Fibroblast of villous mesenchyme (primary cell): ENCODE results near the gene RDH14. TPM values are rescaled to one million over a fixed set of nuclear protein-coding genes. Genes with fewer than 3 reads are reported as not detected.

Experiments
- DNase-seq: peaks from one replicate; pipeline ENCODE4 v3.0.0-alpha.2; 2010; ENCODE audit warnings: low read depth
- H3K4me3 ChIP-seq: 2 replicates; pipeline ENCODE4 v1.5.1; 2011; ENCODE audit warnings: low read depth, mild to moderate bottlenecking, low read length
- CTCF ChIP-seq: IDR thresholded peaks from 2 replicates; pipeline ENCODE4 v1.5.1; 2012; ENCODE audit warnings: low read depth, mild to moderate bottlenecking, low read length; ENCODE audit not compliant: insufficient read depth
- total RNA-seq: library from RNA; depleted of rRNA; stranded (reverse); fragments of >200 nt; gene quantifications from 2 replicates; pipeline ENCODE4 v1.2.3, GENCODE V29; 2012

RDH14 gene
- total RNA-seq, 1 donor: 17.7 TPM

GRCh38 chr2:18592372-18592771, 31.9 kb upstream of the RDH14 start:
- TF ChIP-seq CTCF: no peak
- no peak for DNase-seq

DNA sequence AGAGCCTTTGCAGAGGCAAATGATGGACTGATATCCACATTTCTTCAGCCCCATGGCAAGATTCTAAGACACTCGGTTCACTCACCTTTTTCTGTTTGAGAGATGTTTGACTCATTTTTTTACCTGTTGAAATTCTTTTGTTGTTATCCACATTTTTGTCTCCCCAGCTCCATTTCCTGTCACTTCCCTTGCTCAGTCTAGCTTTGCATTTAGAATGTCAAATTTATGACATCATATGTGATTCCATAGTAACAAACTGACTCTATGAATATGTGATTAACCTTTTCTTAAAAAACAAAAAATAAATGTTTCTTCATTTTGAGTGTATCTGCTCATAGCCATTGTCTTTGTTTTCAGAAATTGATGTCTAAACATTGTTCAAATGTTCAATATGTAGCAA, 28.9 kb upstream of the RDH14 start, which contains the start of gene NT5C1B:
Gene NT5C1B (minus strand): TSS at position 216 of the 400 bp plus-strand sequence. CDS start 101 bp downstream, at position 115.
- no peak for TF ChIP-seq CTCF

More at GRCh38 chr2:18592372-18592771, 31.9 kb upstream of the RDH14 start:
- no peak overlapping the region for H3K4me3 ChIP-seq

DNA sequence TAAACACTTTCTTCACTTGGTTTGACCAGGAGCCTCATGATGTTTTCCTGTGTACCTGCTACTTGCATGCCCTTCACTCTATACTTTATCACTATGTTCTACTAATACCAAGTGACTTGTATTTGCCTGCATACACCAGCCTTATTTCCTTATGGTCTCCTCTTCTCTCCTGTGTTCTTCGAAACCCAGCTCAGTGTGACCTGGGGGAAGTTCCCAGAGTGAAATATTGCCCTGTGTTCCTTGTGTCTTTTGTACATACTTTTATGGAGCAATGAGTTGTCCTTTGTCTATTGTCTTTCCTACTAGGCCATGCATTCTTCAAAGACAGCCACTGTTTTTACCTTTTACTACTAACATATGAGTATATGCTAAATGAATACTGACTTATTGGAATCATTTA, 28.3 kb upstream of the RDH14 start:
- no peak overlapping the region for H3K4me3 ChIP-seq
- no peak for TF ChIP-seq CTCF
- no peak for DNase-seq

More for the DNA sequence above, 28.9 kb upstream of the RDH14 start, which contains the start of gene NT5C1B:
- no peak for DNase-seq
- no peak within 1 kb of the TSS for H3K4me3 ChIP-seq

GRCh38 chr2:18588049-18588448, 27.6 kb upstream of the RDH14 start:
- H3K4me3 ChIP-seq: no peak overlapping the region
- DNase-seq: peak; percentile 7
- TF ChIP-seq CTCF: no peak

GRCh38 chr2:18585526-18585925, 25.1 kb upstream of the RDH14 start:
- DNase-seq: no peak
- no peak for TF ChIP-seq CTCF

GRCh38 chr2:18584608-18584954, 24.1 kb upstream of the RDH14 start:
- H3K4me3 ChIP-seq: no peak overlapping the region
- DNase-seq: no peak
- TF ChIP-seq CTCF: no peak

More at GRCh38 chr2:18585526-18585925, 25.1 kb upstream of the RDH14 start:
- H3K4me3 ChIP-seq: no peak overlapping the region
